NCI-H187 (cell line): ENCODE data around the gene PLP1.
A peak's percentile ranks its signal among the peaks of the same experiment; 100 is the strongest.

ENCODE experiments used
- DNase-seq, 2 experiments: peaks; one replicate each; lab custom pipeline; 2025; lab: John Stamatoyannopoulos, UW

The PLP1 gene

DNA sequence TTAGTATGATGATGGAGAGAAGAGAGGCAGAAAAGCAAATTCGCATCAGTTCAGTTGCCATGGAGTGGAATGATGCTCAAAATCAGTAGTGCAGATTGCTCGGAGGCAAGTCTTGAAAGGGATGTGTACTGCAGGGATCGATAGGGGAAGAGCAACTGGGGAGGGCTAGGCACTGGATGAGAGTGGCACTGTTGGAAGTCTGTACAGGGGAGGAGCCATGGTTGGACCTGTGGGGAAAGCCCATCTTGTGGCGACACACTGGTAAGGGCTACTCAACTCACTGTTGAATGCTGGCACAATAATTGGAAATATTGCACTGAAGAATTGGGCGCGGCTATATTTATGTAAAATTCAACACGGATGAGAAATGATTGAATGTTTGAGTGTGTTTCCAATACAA is 54.2 kb downstream of the PLP1 start:
- DNase-seq, result no peak

DNA sequence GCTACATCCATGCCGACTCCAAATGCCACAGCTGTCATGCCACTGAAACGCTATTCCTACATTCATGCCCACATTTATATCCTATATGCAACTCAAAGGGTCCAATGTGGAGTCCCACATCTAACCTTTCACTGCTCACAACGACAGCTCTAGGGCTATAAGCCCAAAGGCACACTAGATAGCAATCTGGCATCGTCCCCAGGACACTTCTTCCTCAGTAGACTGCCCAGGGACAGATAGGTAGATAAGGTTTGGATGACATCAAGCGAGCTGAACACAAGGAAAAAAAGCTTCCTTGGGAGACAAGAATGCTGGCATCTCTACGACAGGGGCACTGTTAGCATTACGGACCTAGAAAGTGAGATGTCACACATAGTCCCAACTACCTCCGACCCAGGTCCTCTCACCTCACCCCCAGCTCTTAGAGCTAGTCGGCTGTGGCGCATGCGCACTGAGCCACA is 54.7 kb downstream of the PLP1 start:
- DNase-seq, result peak in 1 of 2 experiments; percentile 54

- peak; percentile 19 to 45 for DNase-seq
These were observed 55.3 kb downstream of the PLP1 start, which contains the start of gene RAB9B for GRCh38 chrX:103831803-103832544. Gene RAB9B, minus strand, starts transcription at chrX:103832257. Its CDS starts 6,473 bp downstream, at chrX:103825784.

DNA sequence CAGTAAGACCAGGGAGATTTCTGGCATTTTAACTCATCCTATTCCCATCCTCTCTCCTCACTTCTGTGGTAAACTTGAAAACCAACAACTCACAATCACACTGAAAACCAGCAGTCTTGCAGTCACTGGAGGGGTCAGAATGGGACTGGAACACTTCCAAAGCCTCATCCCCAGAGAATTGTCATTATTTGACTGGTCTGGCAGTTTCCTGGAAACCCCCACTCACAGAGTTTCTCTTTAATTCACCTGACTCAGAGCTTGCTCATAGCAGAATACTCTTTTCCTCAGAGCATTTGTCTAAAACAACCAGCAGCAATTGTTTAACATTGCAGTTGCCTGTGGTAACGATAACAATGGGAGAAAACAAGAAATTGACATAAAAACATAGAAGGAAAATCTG is 62.8 kb downstream of the PLP1 start:
- DNase-seq, result no peak
